IMR-90 (cell line): ENCODE data around the gene CUX1. TPM values are rescaled to one million over a fixed set of nuclear protein-coding genes. Genes with fewer than 3 reads are reported as not detected.

ENCODE experiments used
- ATAC-seq: fragments of 200-7000 bp; cut with Tn5 transposase; 2 replicates; pipeline ENCODE4 v1.9.1; 2020; ENCODE audit warnings: low read depth, mild to moderate bottlenecking, moderate library complexity
- BruUV-seq: library from RNA; stranded (reverse); fragments of 400-500 nt; replicated peaks from 2 replicates; lab custom pipeline; 2021; lab: Mats Ljungman, UMichigan
- CTCF ChIA-PET: fragments of 300-600 bp; formaldehyde crosslinking; extraction: SDS; loops from one replicate; lab custom pipeline; 2021; ENCODE audit warnings: antibody characterized with exemption; lab: Yijun Ruan, JAX
- POLR2A ChIA-PET: fragments of 300-600 bp; sonication (Branson Sonifier 250); formaldehyde crosslinking; loops from one replicate; lab custom pipeline; 2022; ENCODE audit warnings: antibody characterized with exemption; ENCODE audit not compliant: unreplicated experiment; lab: Charles Lee
- DNase-seq: peaks from one replicate; pipeline ENCODE4 v3.0.0; 2013
- H2AFZ ChIP-seq: replicated peaks from 2 replicates; pipeline ENCODE3; 2013; ENCODE audit warnings: low read length, mild to moderate bottlenecking; ENCODE audit not compliant: poor library complexity
- H2AK5ac ChIP-seq: 2 replicates; pipeline ENCODE4 v1.6.1; 2013; ENCODE audit warnings: low read depth, low read length, inconsistent platforms
- H2AK9ac ChIP-seq: replicated peaks from 2 replicates; pipeline ENCODE3; 2013; ENCODE audit warnings: mild to moderate bottlenecking, low read depth, low read length, moderate library complexity; ENCODE audit not compliant: poor library complexity
- H2BK120ac ChIP-seq: 2 replicates; pipeline ENCODE4 v1.6.1; 2013; ENCODE audit warnings: low read depth, low read length, inconsistent platforms
- H2BK15ac ChIP-seq: 3 replicates; pipeline ENCODE4 v1.6.1; 2013; ENCODE audit warnings: low read depth, low read length, inconsistent platforms
- H2BK20ac ChIP-seq: 2 replicates; pipeline ENCODE4 v1.6.1; 2013; ENCODE audit warnings: low read depth, mild to moderate bottlenecking, inconsistent platforms, low read length, moderate library complexity
- H2BK5ac ChIP-seq: 2 replicates; pipeline ENCODE4 v1.6.1; 2013; ENCODE audit warnings: mild to moderate bottlenecking, low read depth, low read length, inconsistent platforms; ENCODE audit not compliant: poor library complexity, severe bottlenecking
- H3K14ac ChIP-seq: replicated peaks from 2 replicates; pipeline ENCODE4 v1.6.1; 2013; ENCODE audit warnings: low read depth, low read length, inconsistent platforms
- H3K18ac ChIP-seq: 2 replicates; pipeline ENCODE4 v1.6.1; 2013; ENCODE audit warnings: low read depth, low read length, control low read depth
- H3K23ac ChIP-seq: 2 replicates; pipeline ENCODE4 v1.6.1; 2013; ENCODE audit warnings: low read depth, low read length, inconsistent platforms
- H3K27ac ChIP-seq: 2 replicates; pipeline ENCODE4 v1.5.1; 2013; ENCODE audit warnings: mild to moderate bottlenecking, control low read depth, low read length; ENCODE audit not compliant: insufficient read depth
- H3K27me3 ChIP-seq: 2 replicates; pipeline ENCODE4 v1.6.1; 2013; ENCODE audit warnings: low read length; ENCODE audit not compliant: control insufficient read depth, insufficient read depth
- H3K36me3 ChIP-seq: 2 replicates; pipeline ENCODE4 v1.6.1; 2013; ENCODE audit warnings: low read length, mixed read lengths; ENCODE audit not compliant: control insufficient read depth, insufficient read depth
- H3K4ac ChIP-seq: 2 replicates; pipeline ENCODE4 v1.6.1; 2013; ENCODE audit warnings: low read depth, low read length, inconsistent platforms
- H3K4me1 ChIP-seq: 2 replicates; pipeline ENCODE4 v1.6.1; 2013; ENCODE audit warnings: low read length, mixed read lengths; ENCODE audit not compliant: control insufficient read depth, insufficient read depth
- H3K4me2 ChIP-seq: 2 replicates; pipeline ENCODE4 v1.6.1; 2013; ENCODE audit warnings: low read depth, mild to moderate bottlenecking, control low read depth, low read length, moderate library complexity
- H3K4me3 ChIP-seq: 2 replicates; pipeline ENCODE4 v1.5.1; 2013; ENCODE audit warnings: low read depth, mild to moderate bottlenecking, control low read depth, low read length, moderate library complexity; ENCODE audit not compliant: insufficient read depth
- H3K56ac ChIP-seq: 2 replicates; pipeline ENCODE4 v1.6.1; 2013; ENCODE audit warnings: low read length, inconsistent platforms; ENCODE audit not compliant: insufficient read depth; ENCODE audit errors: extremely low read depth
- H3K79me1 ChIP-seq, 2 experiments: 2 replicates each; pipeline ENCODE4 v1.6.1; 2013; ENCODE audit warnings: low read length in 2 of 2, inconsistent platforms in 1 of 2, low read depth in 1 of 2
- H3K9ac ChIP-seq: 2 replicates; pipeline ENCODE4 v1.6.1; 2013; ENCODE audit warnings: low read depth, low read length, control low read depth
- H3K9me1 ChIP-seq: 2 replicates; pipeline ENCODE4 v1.6.1; 2013; ENCODE audit warnings: low read length, inconsistent platforms; ENCODE audit not compliant: insufficient read depth
- H3K9me3 ChIP-seq: 2 replicates; pipeline ENCODE4 v1.6.1; 2013; ENCODE audit warnings: low read length; ENCODE audit not compliant: control insufficient read depth, insufficient read depth
- H4K20me1 ChIP-seq: 2 replicates; pipeline ENCODE4 v1.6.1; 2013; ENCODE audit warnings: low read length, inconsistent platforms; ENCODE audit not compliant: insufficient read depth
- H4K5ac ChIP-seq: 2 replicates; pipeline ENCODE4 v1.6.1; 2013; ENCODE audit warnings: mild to moderate bottlenecking, low read depth, low read length, control low read depth
- H4K8ac ChIP-seq, 2 experiments: 2 replicates each; pipeline ENCODE4 v1.6.1; 2013; ENCODE audit warnings: low read depth in 2 of 2, low read length in 2 of 2, control low read depth in 1 of 2, inconsistent platforms in 1 of 2
- H4K91ac ChIP-seq: 2 replicates; pipeline ENCODE4 v1.6.1; 2013; ENCODE audit warnings: low read depth, low read length, inconsistent platforms; ENCODE audit not compliant: insufficient read depth
- CEBPB ChIP-seq: IDR thresholded peaks from 2 replicates; pipeline ENCODE4 v1.6.1; 2012; ENCODE audit warnings: low read depth, low read length, improper control_type of control experiment
- CHD1 ChIP-seq: IDR thresholded peaks from 2 replicates; pipeline ENCODE4 v1.6.1; 2012; ENCODE audit warnings: low read depth, low read length, improper control_type of control experiment
- ELK1 ChIP-seq: fragments of 150-350 bp; IDR thresholded peaks from 2 replicates; pipeline ENCODE4 v1.6.1; 2016; ENCODE audit warnings: low read depth, mild to moderate bottlenecking, low read length, moderate library complexity, borderline replicate concordance
- MXI1 ChIP-seq: IDR thresholded peaks from 2 replicates; pipeline ENCODE4 v1.6.1; 2012; ENCODE audit warnings: low read depth, mild to moderate bottlenecking, low read length, moderate library complexity, borderline replicate concordance
- NFE2L2 ChIP-seq: fragments of 150-350 bp; IDR thresholded peaks from 2 replicates; pipeline ENCODE4 v1.6.1; 2016; ENCODE audit warnings: low read depth, mild to moderate bottlenecking, low read length
- POLR2A ChIP-seq: IDR thresholded peaks from 2 replicates; pipeline ENCODE4 v1.6.1; 2012; ENCODE audit warnings: mild to moderate bottlenecking, low read depth, low read length
- RAD21 ChIP-seq: IDR thresholded peaks from 2 replicates; pipeline ENCODE4 v1.6.1; 2012; ENCODE audit warnings: low read length, improper control_type of control experiment
- RFX5 ChIP-seq: IDR thresholded peaks from 2 replicates; pipeline ENCODE4 v1.8.0; 2012; ENCODE audit warnings: low read depth, mild to moderate bottlenecking, low read length, moderate library complexity
- WGBS, 2 experiments: methylation state at CpG; one replicate each; pipeline versions ENCODE4 v1.1.5 to v1.1.7; 2013; ENCODE audit warnings: missing lambda C conversion rate in 2 of 2; ENCODE audit not compliant: insufficient read length in 1 of 2; ENCODE audit errors: extremely low coverage in 2 of 2; 5-methylcytosine and 5-hydroxymethylcytosine counted together
- dilution Hi-C: fragments of 300-500 bp; cut with HindIII; formaldehyde crosslinking; loops from one replicate; pipeline ENCODE4 v1.14.3; 2018; ENCODE audit warnings: low sequenced_read_pairs; ENCODE audit not compliant: unreplicated experiment
- in situ Hi-C: fragments of 300-500 bp; cut with MboI; formaldehyde crosslinking; loops from 3 replicates; pipeline ENCODE4 v1.14.3; 2019; ENCODE audit warnings: low sequenced_read_pairs, inconsistent platforms, mixed read lengths
- intact Hi-C: fragments of 100-400 bp; cut with micrococcal nuclease; formaldehyde crosslinking; loops from 2 replicates; pipeline ENCODE4 v1.10.0; 2022
- polyA plus RNA-seq, 3 experiments: library from polyadenylated mRNA; depleted of rRNA; stranded (reverse); fragments of >200 nt; gene quantifications; 2 replicates each; pipeline ENCODE4 v1.2.3, GENCODE V29; 2012; ENCODE audit warnings: low replicate concordance in 1 of 3
- total RNA-seq: library from RNA; depleted of rRNA; stranded (reverse); fragments of >200 nt; gene quantifications from 2 replicates; pipeline ENCODE4 v1.2.3, GENCODE V29; 2012
- TF ChIP-seq, protein P1 (sequence below): conservative IDR thresholded peaks from 2 replicates; pipeline ENCODE4 v1.5.1; 2012; ENCODE audit warnings: mild to moderate bottlenecking, low read depth, low read length, improper control_type of control experiment

The CUX1 gene
- total and polyA plus RNA-seq, 2 of the 4 experiments (the other 2 are of a cell fraction), result 19.7 to 46.4 TPM

GRCh38 chr7:101939136-101939695, 121.8 kb downstream of the CUX1 start:
- no peak overlapping the region for H4K91ac ChIP-seq
- peaks cover 24% of the 10 kb centered on the region for H4K20me1 ChIP-seq

More at GRCh38 chr7:101939136-101939695, 121.8 kb downstream of the CUX1 start:
- no peak overlapping the region for H2BK5ac ChIP-seq
- CTCF ChIA-PET, result interaction anchor here (0.6 kb wide), 1 partner anchor 15 kb away, joined by 3 read pairs; no protein-coding TSS in a partner anchor
- H3K14ac ChIP-seq, result no peak overlapping the region
- no peak overlapping the region for H3K4ac ChIP-seq
- no peak for DNase-seq
- H3K4me2 ChIP-seq, result no peak overlapping the region
- peaks cover 29% of the 10 kb centered on the region for H3K9me1 ChIP-seq
- no peak overlapping the region for H3K4me3 ChIP-seq
- dilution Hi-C loops (no loop called here), intact Hi-C loops (no loop called here), in situ Hi-C loops (no loop called here)
- no peaks in the 10 kb centered on the region for H3K27me3 ChIP-seq
- H2AK5ac ChIP-seq, result no peak overlapping the region
- BruUV-seq, result no TSS peak
- no CpG with 5 or more reads among the region's 8 CpGs for WGBS, 2 experiments
- no peaks in the 10 kb centered on the region for H3K36me3 ChIP-seq
- no peak overlapping the region for H4K5ac ChIP-seq
- H3K9ac ChIP-seq, result no peak overlapping the region
- H2AFZ ChIP-seq, result no peak overlapping the region
- H3K18ac ChIP-seq, result no peak overlapping the region
- no peak overlapping the region for H3K27ac ChIP-seq
- H2AK9ac ChIP-seq, result no peak overlapping the region
- H3K56ac ChIP-seq, result no peak overlapping the region
- POLR2A ChIA-PET, result no interaction called here
- no peak overlapping the region for H3K23ac ChIP-seq
- H2BK15ac ChIP-seq, result no peak overlapping the region
- H4K8ac ChIP-seq, result no peak overlapping the region
- H2BK20ac ChIP-seq, result no peak overlapping the region
- no peak for ATAC-seq
- H3K9me3 ChIP-seq, result peaks cover 2% of the 10 kb centered on the region
- no peak overlapping the region for H2BK120ac ChIP-seq
- H3K79me1 ChIP-seq, result peaks cover 39 to 87% of the 10 kb centered on the region in 2 experiments
- H3K4me1 ChIP-seq, result peaks cover 40% of the 10 kb centered on the region
- no peak for TF ChIP-seq ELK1
- TF ChIP-seq, protein P1, sequence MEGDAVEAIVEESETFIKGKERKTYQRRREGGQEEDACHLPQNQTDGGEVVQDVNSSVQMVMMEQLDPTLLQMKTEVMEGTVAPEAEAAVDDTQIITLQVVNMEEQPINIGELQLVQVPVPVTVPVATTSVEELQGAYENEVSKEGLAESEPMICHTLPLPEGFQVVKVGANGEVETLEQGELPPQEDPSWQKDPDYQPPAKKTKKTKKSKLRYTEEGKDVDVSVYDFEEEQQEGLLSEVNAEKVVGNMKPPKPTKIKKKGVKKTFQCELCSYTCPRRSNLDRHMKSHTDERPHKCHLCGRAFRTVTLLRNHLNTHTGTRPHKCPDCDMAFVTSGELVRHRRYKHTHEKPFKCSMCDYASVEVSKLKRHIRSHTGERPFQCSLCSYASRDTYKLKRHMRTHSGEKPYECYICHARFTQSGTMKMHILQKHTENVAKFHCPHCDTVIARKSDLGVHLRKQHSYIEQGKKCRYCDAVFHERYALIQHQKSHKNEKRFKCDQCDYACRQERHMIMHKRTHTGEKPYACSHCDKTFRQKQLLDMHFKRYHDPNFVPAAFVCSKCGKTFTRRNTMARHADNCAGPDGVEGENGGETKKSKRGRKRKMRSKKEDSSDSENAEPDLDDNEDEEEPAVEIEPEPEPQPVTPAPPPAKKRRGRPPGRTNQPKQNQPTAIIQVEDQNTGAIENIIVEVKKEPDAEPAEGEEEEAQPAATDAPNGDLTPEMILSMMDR, result no peak
- no peak for TF ChIP-seq CEBPB
- TF ChIP-seq MXI1, result no peak
- no peak for TF ChIP-seq RFX5
- no peak for TF ChIP-seq RAD21
- no peak for TF ChIP-seq CHD1
- no peak for TF ChIP-seq POLR2A
- TF ChIP-seq NFE2L2, result no peak
